GM19467 (cell line): ENCODE results near the gene NR3C2.

Experiments used
- ATAC-seq: cut with Tn5 transposase; IDR thresholded peaks from one replicate; pipeline ENCODE4 v1.9.1; 2021; ENCODE audit warnings: mild to moderate bottlenecking, moderate library complexity; ENCODE audit not compliant: unreplicated experiment

The NR3C2 gene

GRCh38 chr4:148435654-148436406 lies 6.4 kb downstream of the NR3C2 start:
- ATAC-seq: no peak

DNA sequence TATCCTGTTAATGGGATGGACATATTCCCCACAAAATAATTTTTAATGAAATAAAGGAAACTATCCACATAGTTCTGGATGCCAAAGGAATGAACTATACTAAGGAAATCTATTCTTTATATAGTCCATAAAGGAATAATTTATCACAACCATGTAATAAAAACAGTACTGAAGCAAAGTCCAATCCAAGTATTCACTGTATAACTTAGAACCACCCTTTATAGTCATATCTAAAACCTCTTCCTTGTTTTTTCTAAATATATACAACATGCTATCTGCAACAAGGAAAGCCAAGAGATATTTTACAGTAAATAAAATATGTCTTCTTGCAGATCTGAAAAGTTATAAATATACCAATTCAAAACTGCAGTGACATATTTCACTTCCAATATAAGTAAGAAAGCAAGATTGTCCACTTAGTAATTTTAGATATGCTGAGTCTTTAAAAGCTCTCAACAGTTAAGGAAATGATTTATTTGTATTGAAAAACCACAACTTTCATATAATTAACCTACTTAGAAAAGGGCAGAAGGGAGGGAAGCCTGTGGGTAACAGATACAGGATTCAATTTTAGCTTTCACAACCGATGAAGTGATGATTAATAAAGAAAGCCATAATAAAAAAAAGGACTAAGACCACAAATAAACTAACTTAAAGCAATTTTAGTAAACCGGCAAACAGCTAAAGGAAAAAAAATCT lies 8.0 kb downstream of the NR3C2 start:
- ATAC-seq: peak; percentile 57

- ATAC-seq: no peak
Observed at GRCh38 chr4:148431401-148431800, 10.8 kb downstream of the NR3C2 start.

- ATAC-seq: no peak
Observed at GRCh38 chr4:148430854-148431253, 11.4 kb downstream of the NR3C2 start.

GRCh38 chr4:148429206-148429605 lies 13.0 kb downstream of the NR3C2 start:
- ATAC-seq: no peak

DNA sequence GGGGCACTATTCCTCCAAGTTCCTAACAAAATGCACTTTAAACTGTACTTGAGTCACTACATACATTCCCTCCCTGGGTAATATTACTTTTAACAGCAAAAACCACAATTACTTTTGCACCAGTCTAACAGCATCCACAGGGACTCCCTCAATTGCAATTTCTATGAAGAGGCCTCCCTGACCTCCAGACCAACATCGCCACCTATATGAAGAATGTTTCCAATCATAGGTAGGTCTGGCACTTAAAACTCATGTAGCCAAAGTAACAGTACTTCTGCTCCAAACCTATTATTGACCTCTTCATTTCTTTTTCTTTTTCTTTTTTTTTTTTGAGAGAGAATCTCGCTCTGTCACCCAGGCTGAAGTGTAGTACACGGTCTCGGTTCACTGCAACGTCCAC lies 15.6 kb downstream of the NR3C2 start:
- ATAC-seq: no peak

DNA sequence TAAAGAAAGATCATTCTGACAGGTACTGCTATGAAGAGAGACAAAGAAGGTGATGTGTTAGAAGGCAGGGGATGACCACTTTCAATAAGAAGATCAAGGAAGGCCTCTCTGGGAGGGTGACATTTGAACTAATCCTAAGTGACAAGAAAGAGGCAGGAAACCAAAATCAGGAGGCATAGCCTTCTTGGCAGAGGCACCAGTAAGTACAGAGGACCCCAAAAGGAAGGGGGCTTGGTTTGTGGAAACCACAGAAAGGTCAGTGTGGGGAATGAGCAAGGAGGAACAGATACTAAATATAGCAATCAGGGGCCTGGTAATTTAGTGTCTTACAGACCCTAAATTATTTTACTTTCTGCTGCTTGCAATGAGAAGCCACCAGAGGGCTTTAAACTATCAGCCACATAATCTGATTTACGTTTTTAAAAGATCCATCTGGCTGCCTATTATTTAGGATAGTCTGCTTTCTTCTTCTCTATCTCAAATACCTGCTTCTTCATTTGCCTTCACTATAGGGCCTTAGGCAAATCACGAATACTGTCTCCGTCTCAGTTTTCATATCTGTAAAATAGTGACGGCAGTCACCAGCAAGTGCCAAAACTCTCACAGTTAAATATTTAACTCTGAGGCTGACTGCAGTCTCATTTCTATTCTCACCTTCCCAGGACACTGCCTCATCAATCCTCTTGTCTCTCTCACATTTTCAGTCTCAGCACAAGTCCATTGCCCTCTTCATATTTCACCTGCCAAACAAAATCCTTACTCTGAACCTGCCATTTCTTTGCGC lies 16.7 kb downstream of the NR3C2 start:
- ATAC-seq: peak; percentile 86

- ATAC-seq: no peak
Observed at GRCh38 chr4:148420397-148420796, 21.8 kb downstream of the NR3C2 start.

GRCh38 chr4:148415500-148415899 lies 26.7 kb downstream of the NR3C2 start:
- ATAC-seq: no peak

GRCh38 chr4:148412460-148412994 lies 29.7 kb downstream of the NR3C2 start:
- ATAC-seq: no peak

GRCh38 chr4:148405161-148405893 lies 36.9 kb downstream of the NR3C2 start:
- ATAC-seq: no peak

- no peak for ATAC-seq
Observed at GRCh38 chr4:148398988-148399387, 43.2 kb downstream of the NR3C2 start.

DNA sequence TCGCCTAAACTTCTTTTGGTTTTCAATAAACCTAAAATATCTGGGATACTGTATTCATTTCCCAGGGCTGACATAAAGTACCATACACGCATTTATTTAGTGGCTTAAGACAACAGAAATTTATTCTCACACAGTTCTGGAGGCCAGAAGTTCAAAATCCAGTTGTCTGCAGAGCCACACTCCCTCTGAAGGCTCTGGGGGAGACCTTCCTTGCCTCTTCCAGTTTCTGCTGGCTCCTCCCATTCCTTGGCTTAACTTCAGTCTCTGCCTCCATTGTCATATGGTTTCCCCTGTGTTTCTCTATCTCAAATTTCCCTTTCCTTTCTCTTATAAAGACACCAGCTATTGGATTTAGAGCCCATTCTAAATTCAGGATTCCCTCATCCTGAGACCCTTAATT lies 44.4 kb downstream of the NR3C2 start:
- ATAC-seq: no peak

DNA sequence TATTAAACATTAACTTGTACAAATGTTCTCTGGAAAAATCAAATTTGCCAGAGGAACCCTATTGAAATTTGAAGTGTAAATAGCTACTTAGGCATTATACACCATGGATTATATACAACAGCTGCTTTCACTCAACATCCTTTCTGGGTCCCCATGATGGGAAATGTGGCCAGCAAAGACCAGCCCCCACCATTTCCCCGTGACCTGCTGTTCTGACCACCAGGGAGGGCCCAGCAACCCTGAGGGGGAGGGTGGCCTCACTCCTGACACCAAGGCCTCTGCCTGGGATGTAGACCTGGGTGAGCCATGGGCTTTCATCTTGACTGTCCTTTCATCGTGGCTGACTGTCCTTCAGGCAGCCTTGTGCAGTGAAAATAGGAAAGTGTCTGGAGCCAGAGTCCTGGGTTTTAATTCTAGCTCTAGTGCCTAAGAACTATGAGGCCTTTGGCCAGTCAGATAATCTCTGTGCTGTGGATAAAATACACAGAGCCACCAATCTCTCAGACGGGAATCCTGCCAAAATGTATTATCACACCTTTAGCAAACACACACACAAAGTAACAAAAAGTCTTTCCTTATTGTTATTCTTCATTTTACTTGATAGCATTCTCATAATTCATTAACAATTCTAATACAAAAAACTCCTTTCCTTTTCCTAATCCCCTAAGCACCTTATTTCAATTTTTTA lies 45.1 kb downstream of the NR3C2 start:
- no peak for ATAC-seq

GRCh38 chr4:148395771-148396170 lies 46.4 kb downstream of the NR3C2 start:
- no peak for ATAC-seq

- no peak for ATAC-seq
Observed at GRCh38 chr4:148391056-148391455, 51.2 kb downstream of the NR3C2 start.

- no peak for ATAC-seq
Observed at GRCh38 chr4:148390311-148390710, 51.9 kb downstream of the NR3C2 start.

- ATAC-seq: no peak
Observed at GRCh38 chr4:148380291-148380690, 61.9 kb downstream of the NR3C2 start.

DNA sequence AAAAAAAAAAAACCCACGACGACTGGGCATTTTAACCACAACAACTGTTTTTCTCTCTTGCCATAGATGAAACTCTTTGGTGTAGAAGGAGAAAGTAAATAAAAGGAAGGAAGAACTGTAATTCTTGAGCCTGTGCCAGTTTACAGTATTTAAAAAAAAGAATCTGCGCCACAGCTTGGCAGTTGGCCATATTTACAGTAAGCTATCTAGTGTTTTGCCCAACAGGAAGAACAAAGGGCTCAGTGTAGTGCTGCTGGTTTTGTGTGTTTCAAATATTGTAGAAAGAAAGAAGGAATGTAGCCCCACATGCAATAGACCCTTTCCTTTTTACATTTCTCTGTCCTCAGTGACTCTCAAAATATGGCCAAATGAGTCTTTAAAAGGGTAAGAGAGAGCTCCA lies 66.1 kb downstream of the NR3C2 start:
- ATAC-seq: no peak

DNA sequence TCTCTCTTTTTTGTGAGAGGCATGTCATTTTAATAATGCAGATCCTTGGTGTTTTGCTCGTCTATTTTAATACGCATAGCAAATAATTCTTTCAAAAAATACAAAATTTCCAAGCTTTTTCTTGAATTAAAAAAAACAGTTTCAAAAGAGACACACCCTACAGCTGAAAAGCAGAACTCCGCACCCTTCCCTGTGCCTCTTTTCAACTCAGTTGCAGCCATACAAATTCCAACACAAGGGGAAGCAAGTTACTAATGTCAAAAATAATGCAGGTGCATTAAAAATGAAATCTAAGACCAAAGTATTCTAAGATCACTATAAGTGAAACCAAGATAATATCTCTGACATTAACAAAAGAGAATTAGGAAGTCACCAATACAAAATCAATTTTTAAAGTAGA lies 66.6 kb downstream of the NR3C2 start:
- ATAC-seq: no peak
